HG03439 (cell line): ENCODE data around the gene EEIG2.

ENCODE experiments used
- ATAC-seq: cut with Tn5 transposase; IDR thresholded peaks from one replicate; pipeline ENCODE4 v1.9.1; 2021; ENCODE audit warnings: mild to moderate bottlenecking, moderate library complexity; ENCODE audit not compliant: unreplicated experiment

Gene EEIG2

GRCh38 chr1:108583757-108584427 is 24.0 kb downstream of the EEIG2 start:
- ATAC-seq = no peak

GRCh38 chr1:108584428-108584856 is 24.5 kb downstream of the EEIG2 start:
- no peak for ATAC-seq

GRCh38 chr1:108585313-108585712 is 25.4 kb downstream of the EEIG2 start:
- no peak for ATAC-seq

- ATAC-seq = no peak
Observed at GRCh38 chr1:108590441-108590840, 30.5 kb downstream of the EEIG2 start.

GRCh38 chr1:108590957-108591356 is 31.1 kb downstream of the EEIG2 start:
- ATAC-seq = no peak

- ATAC-seq = no peak
Observed at GRCh38 chr1:108591466-108591865, 31.6 kb downstream of the EEIG2 start.

- no peak for ATAC-seq
Observed at GRCh38 chr1:108592030-108592759, 32.3 kb downstream of the EEIG2 start.

- ATAC-seq = no peak
Observed at GRCh38 chr1:108593448-108593847, 33.5 kb downstream of the EEIG2 start.

- ATAC-seq = no peak
Observed at GRCh38 chr1:108595507-108595906, 35.6 kb downstream of the EEIG2 start.

GRCh38 chr1:108597041-108597440 is 37.1 kb downstream of the EEIG2 start:
- no peak for ATAC-seq

GRCh38 chr1:108598340-108598739 is 38.4 kb downstream of the EEIG2 start:
- no peak for ATAC-seq

GRCh38 chr1:108600504-108600903 is 40.6 kb downstream of the EEIG2 start:
- no peak for ATAC-seq

- no peak for ATAC-seq
Observed at GRCh38 chr1:108601708-108602410, 42.0 kb downstream of the EEIG2 start.

GRCh38 chr1:108605633-108606032 is 45.7 kb downstream of the EEIG2 start:
- ATAC-seq = no peak

- ATAC-seq = no peak
Observed at GRCh38 chr1:108606478-108606877, 46.6 kb downstream of the EEIG2 start.

GRCh38 chr1:108609483-108610049 is 49.7 kb downstream of the EEIG2 start:
- no peak for ATAC-seq
